KBM-7 (cell line): ENCODE data around the gene KRT3.

Experiments
- DNase-seq: peaks from one replicate; pipeline ENCODE4 v3.0.0-alpha.2; 2015
- in situ Hi-C: fragments of 300-500 bp; cut with MboI; formaldehyde crosslinking; loops from 2 replicates; pipeline ENCODE4 v1.14.3; 2020; ENCODE audit warnings: low sequenced_read_pairs, low pct_unique_long_range_greater_than_20kb, mixed read lengths

The KRT3 gene

DNA sequence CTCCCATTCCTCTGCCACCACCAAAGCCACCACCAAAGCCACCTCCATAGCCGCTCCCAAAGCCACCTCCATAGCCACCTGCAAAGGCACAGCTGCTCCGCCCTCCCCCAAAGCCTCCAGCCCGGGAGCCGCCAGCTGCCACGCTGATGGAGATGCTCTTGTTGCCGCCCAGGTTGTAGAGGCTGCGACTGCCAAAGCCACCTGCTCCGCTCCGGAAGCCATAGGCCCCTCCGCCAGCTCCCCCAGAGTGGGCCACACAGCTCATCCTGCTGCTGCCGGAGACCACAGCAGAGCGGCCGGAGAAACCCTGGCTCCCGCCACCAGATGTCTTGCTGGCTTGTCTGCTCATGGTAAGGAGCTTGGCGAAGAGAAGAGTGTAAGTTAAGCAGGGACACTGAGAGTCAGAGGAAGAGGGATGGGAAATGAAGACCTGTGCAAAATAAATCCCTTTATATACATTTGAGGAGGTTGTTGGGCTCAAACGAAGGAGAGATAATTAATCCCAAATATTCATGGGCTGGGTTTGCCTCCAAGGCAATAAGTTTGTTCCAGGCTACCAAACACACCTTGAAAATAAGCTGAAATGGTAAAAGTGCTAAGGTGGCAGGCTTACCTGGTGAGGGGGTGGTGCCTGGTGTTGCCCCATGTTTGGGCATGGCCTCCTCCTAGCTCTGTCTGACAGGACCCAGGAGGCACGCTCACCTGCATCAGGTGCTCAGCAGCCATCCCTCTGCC lies at the start of gene KRT3:
Gene KRT3 (minus strand): TSS at position 424 of the 735 bp plus-strand sequence. CDS start 75 bp downstream, at position 349.
- in situ Hi-C loops: no loop called here
- DNase-seq: no peak

DNA sequence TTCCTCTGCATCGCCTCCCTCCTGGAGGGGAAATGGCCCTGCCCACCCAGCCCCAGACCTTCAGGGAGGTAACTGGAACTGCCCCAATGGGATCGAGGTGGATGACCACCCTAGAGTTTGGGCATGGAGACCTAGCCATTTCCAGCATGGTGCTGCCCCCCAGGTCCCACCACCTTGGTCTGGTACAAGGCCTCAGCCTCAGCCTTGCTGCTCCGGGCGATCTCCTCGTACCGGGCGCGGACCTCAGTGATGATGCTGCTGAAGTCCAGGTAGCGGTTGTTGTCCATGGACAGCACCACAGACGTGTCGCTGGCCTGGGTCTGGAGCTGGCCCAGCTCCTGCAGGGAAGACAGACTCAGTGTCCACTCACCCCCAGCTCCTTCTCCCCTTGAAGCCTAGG lies 48.5 kb upstream of the KRT3 start:
- no peak for DNase-seq
- in situ Hi-C loops: no loop called here

- in situ Hi-C loops: no loop called here
- no peak for DNase-seq
Measured at GRCh38 chr12:52839436-52840105, 43.7 kb upstream of the KRT3 start.

GRCh38 chr12:52838609-52839435 lies 42.9 kb upstream of the KRT3 start:
- in situ Hi-C loops: no loop called here
- peak; percentile 4 for DNase-seq

- DNase-seq: no peak
- in situ Hi-C loops: no loop called here
Measured at GRCh38 chr12:52837781-52838608, 42.1 kb upstream of the KRT3 start.

DNA sequence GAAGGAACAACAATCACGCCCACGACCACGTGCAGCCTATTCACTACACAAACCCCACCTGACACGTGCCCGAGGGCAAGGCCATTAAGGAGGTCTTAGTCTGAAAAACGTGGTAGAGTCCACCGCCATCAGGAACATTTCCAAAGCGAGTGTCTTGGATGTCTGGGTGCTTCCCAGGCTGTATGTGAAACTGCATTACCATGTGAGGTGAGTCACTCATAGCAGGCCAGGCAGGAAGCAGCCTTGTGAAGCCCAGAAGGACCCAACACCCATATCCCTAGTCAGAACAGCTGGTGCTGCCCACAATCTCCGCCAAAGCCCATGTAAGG lies 41.5 kb upstream of the KRT3 start:
- in situ Hi-C loops: no loop called here
- DNase-seq: no peak

GRCh38 chr12:52836491-52837412 lies 40.8 kb upstream of the KRT3 start:
- DNase-seq: no peak
- in situ Hi-C loops: no loop called here

DNA sequence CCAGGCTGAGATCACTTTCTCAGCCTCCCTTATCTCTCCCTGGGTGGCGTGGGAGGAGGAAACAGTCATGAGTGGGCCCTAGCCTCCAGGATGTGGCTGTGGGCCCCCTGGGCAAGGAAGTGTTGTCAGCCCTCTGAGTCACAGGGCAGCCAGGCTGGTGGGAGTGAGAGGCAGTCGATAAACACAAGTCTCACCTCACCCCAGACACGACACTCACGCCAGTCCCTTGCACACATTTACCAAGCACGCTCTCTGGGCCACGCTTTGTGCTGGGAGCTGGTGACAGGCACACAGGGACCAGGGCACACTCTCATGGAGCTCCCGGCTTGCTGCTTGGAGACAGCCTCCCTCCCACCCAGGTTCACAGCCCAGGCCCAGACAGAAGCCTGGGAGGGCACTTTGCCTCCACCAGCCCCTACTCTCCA lies 40.1 kb upstream of the KRT3 start:
- in situ Hi-C loops: no loop called here

DNA sequence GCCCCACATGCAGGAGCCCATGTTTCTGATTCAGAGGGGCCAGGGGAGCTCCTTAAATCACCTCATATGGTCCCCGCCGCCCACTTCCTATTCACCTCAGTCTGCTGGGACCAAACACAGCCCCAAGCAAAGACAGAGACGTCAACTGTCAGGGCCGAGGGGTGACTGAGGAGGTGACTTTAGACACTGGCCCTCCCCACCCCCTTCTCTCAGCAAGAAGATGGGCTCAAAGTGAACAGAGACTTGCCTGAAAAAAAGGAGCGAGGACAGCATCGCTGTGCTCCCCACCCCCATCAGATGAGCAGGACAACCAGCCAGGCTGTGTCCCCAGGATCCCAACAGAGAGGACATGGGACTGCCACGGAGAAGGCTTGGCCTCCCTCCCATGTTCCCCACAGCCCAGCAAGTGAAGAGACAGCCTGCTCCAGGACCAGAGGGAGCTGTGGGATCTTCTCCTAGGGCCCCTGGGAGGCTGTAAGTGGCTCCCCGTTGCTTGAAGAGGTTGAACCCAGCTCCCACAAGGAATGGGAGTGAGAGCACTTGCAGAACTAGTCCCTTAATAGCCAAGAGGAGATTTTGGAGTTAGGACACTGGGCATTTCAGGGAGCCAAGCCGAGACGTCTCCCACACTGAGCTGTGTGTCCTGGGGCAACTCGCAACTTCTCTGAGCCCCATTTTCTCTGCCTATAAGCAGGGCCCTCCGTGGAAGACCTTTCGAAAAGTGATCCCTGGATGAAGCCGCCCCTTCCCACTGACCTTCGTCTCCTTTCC lies 39.5 kb upstream of the KRT3 start:
- in situ Hi-C loops: no loop called here
- DNase-seq: no peak

More for the DNA sequence above, 40.1 kb upstream of the KRT3 start:
- DNase-seq: no peak

- in situ Hi-C loops: no loop called here
- no peak for DNase-seq
Measured at GRCh38 chr12:52834727-52835001, 38.7 kb upstream of the KRT3 start.

- in situ Hi-C loops: no loop called here
- DNase-seq: no peak
Measured at GRCh38 chr12:52833922-52834726, 38.2 kb upstream of the KRT3 start, which contains the start of gene KRT79. Gene KRT79 (minus strand): TSS chr12:52834311. CDS start chr12:52834260, 51 bp downstream.

- no peak for DNase-seq
- in situ Hi-C loops: no loop called here
Measured at GRCh38 chr12:52832985-52833905, 37.3 kb upstream of the KRT3 start.

DNA sequence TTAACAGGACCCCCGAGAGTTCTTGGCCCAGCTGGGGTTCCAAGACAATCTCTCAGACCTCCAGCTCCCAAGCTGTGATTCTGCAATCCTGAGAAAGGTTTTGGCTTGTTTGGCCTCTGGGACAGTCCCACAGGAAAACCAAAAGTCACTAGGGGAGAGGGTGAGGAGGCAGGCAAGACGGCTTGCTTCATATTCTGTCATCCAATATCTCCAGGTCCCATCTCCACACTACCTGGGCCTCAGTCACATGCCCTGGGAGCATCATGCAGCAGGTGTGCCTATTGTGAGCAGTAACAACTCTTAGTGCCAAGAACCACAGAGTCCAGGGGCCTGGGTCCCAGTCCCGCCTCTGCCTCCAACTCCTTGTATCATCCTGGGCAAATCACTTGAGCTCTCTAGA lies 36.5 kb upstream of the KRT3 start:
- in situ Hi-C loops: no loop called here
- no peak for DNase-seq

GRCh38 chr12:52831251-52831650 lies 35.3 kb upstream of the KRT3 start:
- in situ Hi-C loops: no loop called here
- no peak for DNase-seq

DNA sequence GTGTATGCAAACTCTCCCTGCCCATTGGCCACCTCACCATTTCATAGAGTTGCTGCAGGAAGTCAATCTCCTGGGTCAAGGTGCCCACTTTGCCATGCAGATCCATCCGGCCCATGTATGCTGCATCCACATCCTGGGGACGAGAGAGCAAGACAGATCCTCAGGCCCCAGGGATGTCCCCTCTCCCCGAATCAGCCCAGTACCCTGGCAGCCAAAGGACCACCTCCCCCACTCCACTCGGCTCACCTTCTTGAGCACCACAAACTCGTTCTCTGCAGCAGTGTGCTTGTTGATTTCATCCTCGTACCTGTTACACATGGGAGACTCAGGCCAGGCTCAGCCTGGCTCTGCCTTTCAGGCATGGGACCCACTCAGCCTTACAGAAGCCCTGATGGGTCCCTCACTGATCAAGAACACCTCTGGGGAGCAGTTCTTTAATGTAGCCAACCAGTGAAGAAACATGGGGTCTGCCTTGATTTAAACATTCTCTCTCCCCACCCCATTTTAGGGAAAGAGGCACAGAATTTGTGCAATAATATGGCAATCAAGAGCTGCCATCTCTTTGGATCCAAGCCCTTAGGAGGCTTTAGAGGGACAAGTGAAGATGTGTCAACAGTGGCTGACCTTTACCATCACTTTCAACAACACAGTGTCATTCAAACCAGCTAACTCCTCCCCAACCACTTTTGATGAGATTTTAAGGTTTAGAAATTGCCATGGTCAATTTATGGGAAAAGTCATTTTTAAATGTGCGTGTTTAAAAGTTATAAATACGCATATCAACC lies 34.3 kb upstream of the KRT3 start:
- no peak for DNase-seq
- in situ Hi-C loops: no loop called here
